ENCODE measurements around the gene ITIH3. TPM values are rescaled to one million over a fixed set of nuclear protein-coding genes. Genes with fewer than 3 reads are reported as not detected.

The ITIH3 gene
- total RNA-seq, 1 donor from 2014 or later: not detected

- no peak for DNase-seq (ENCODE audit: extremely low read depth, low read depth, low spot score)
Observed at GRCh38 chr3:52819936-52820335, 25.3 kb downstream of the ITIH3 start.

- no peak for DNase-seq (ENCODE audit: extremely low read depth, low read depth, low spot score)
Observed at GRCh38 chr3:52820736-52821135, 26.1 kb downstream of the ITIH3 start.

- DNase-seq (ENCODE audit: extremely low read depth, low read depth, low spot score): no peak
Observed at GRCh38 chr3:52822363-52822762, 27.8 kb downstream of the ITIH3 start.

GRCh38 chr3:52824037-52824436, 29.4 kb downstream of the ITIH3 start:
- no peak for DNase-seq (ENCODE audit: extremely low read depth, low read depth, low spot score)

GRCh38 chr3:52827441-52827840, 32.8 kb downstream of the ITIH3 start:
- DNase-seq (ENCODE audit: extremely low read depth, low read depth, low spot score): no peak

GRCh38 chr3:52827866-52828376, 33.3 kb downstream of the ITIH3 start:
- no peak for DNase-seq (ENCODE audit: extremely low read depth, low read depth, low spot score)

- no peak for DNase-seq (ENCODE audit: extremely low read depth, low read depth, low spot score)
Observed at GRCh38 chr3:52829482-52829881, 34.9 kb downstream of the ITIH3 start.

- no peak for DNase-seq (ENCODE audit: extremely low read depth, low read depth, low spot score)
Observed at GRCh38 chr3:52829906-52830463, 35.4 kb downstream of the ITIH3 start.

GRCh38 chr3:52830535-52831258, 36.1 kb downstream of the ITIH3 start, which contains the start of gene ITIH4:
Gene ITIH4, minus strand, starts transcription at chr3:52830672. Its CDS starts 30 bp downstream, at chr3:52830642.
- no peak for DNase-seq (ENCODE audit: extremely low read depth, low read depth, low spot score)

- DNase-seq (ENCODE audit: extremely low read depth, low read depth, low spot score): peak; percentile 27
Observed at GRCh38 chr3:52831500-52832301, 37.1 kb downstream of the ITIH3 start.

- no peak for DNase-seq (ENCODE audit: extremely low read depth, low read depth, low spot score)
Observed at GRCh38 chr3:52833202-52833601, 38.6 kb downstream of the ITIH3 start.

- DNase-seq (ENCODE audit: extremely low read depth, low read depth, low spot score): no peak
Observed at GRCh38 chr3:52834871-52835501, 40.4 kb downstream of the ITIH3 start, which contains the start of gene MUSTN1. Gene MUSTN1, minus strand, starts transcription at chr3:52835019. Its CDS starts 71 bp downstream, at chr3:52834948.

GRCh38 chr3:52835766-52836470, 41.3 kb downstream of the ITIH3 start:
- no peak for DNase-seq (ENCODE audit: extremely low read depth, low read depth, low spot score)

GRCh38 chr3:52836471-52836845, 41.9 kb downstream of the ITIH3 start:
- DNase-seq (ENCODE audit: extremely low read depth, low read depth, low spot score): no peak

- no peak for DNase-seq (ENCODE audit: extremely low read depth, low read depth, low spot score)
Observed at GRCh38 chr3:52836986-52837385, 42.4 kb downstream of the ITIH3 start.

GRCh38 chr3:52838561-52839267, 44.1 kb downstream of the ITIH3 start:
- DNase-seq (ENCODE audit: extremely low read depth, low read depth, low spot score): no peak

- no peak for DNase-seq (ENCODE audit: extremely low read depth, low read depth, low spot score)
Observed at GRCh38 chr3:52839268-52839575, 44.6 kb downstream of the ITIH3 start.

GRCh38 chr3:52839892-52840545, 45.4 kb downstream of the ITIH3 start:
- no peak for DNase-seq (ENCODE audit: extremely low read depth, low read depth, low spot score)

GRCh38 chr3:52841211-52841980, 46.8 kb downstream of the ITIH3 start:
- DNase-seq (ENCODE audit: extremely low read depth, low read depth, low spot score): no peak

Data from glomerular endothelial cell (primary cell).